Activated CD4-positive, alpha-beta T cell treated with anti-CD3 and anti-CD28 coated beads, Interleukin-10, Interleukin-2, amounts not matched to agents 100 ng/mL and 50 ng/mL, durations not matched to agents 16 hours and 8 hours (primary cell): Measurements from ENCODE around the gene STK4.

Experiments
- DNase-seq: peaks from one replicate; pipeline ENCODE4 v3.0.0-alpha.2; 2020

Gene STK4

DNA sequence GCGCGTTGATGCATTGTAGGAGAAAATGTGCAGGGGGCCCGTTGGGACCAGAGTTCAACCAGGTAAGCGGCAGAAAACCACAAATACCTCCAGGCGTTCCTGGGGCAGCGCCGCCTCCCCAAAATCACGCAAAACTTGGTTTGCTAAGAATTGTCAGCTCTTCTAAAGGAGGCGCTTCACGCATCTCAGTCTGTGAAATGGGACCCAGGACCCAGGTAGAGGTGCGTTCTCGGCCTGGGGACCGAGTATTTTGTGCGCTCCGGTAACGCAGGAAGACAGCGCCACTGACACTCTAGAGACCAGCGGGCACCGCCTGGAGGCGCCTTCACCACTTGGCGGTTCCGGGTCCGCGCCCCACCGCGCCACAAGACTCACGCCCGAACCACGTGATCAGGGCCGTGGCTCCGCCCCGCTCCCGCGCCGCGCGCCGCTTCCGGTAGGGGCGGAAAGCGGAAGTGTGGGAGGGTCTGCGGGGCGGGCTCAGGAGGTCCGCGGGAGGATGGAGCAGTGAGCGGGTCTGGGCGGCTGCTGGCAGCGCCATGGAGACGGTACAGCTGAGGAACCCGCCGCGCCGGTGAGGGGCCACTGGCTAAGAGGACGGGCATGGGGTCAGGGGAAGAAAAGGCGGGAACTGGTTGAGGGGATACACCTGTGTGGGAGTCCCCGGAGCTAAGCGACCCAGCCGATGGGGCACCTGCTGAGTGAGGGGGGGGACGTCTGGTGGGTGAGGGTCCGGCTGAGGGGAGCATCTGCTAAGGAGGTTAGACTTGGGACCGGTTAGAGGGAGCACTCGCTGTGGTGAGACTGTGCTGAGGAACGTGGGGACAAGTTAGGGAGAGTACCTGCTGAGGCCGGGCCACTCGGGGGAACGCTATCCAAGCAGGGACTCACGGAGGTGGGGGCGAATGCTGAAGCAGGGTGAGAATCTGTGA lies at the start of gene STK4:
Gene STK4, plus strand, starts transcription at position 483 of the 932 bp plus-strand sequence. Its CDS starts 57 bp downstream, at position 540.
- peak; percentile 97 for DNase-seq

DNA sequence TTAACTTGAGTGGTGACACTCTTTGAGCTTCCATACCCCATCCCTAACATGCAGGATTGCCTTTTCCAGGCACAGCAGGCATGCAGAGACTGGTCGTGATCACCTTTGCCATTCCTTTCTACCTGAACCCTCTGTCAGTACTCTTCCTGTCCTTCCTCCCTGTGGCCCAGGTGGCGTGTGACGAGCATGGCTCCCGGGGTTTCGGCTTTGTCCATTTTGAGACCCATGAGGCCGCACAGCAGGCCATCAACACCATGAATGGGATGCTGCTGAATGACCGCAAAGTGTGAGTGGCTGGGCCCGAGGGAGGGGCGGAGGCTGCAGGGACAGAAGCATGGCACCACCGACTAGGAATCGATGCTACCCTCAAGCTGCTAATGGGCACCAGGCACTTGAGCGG lies 49.7 kb upstream of the STK4 start:
- DNase-seq, result no peak

DNA sequence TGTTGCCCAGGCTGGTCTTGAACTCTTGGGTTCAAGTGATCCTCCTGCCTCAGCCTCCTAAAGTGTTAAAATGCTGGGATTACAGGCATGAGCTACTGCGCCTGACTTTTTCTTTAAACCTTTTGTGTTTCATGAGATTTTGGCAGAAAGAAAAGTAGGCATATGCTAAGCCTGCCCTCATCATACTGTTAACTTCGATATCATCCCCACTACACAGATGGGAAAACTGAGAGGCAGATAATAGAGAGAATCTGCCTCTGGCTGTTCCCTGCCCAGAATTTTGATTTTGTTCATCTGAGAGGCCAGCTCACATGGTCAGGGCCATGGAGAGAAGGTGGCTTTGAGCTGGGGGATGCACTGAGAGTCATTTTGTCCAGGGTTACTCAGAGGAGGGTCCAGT lies 48.9 kb upstream of the STK4 start:
- DNase-seq, result no peak

DNA sequence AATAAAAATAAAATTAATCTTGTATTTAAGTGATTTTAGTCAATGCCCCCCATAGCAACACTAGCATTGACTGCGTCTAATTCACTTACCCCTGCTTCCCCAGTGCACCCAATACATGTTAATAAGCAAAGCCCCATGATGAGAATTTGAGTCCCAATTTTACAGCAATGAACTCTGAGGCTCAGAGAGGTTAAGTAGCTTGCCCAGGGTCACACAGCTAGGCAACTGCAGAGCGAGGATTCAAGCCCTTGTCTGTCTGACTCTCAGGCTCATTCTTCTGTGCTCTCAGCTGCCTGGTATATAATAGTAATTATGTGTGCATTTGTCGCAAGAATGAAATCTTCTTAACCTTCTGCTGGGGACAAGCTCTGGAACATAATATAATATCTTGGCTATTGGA lies 48.0 kb upstream of the STK4 start:
- no peak for DNase-seq

DNA sequence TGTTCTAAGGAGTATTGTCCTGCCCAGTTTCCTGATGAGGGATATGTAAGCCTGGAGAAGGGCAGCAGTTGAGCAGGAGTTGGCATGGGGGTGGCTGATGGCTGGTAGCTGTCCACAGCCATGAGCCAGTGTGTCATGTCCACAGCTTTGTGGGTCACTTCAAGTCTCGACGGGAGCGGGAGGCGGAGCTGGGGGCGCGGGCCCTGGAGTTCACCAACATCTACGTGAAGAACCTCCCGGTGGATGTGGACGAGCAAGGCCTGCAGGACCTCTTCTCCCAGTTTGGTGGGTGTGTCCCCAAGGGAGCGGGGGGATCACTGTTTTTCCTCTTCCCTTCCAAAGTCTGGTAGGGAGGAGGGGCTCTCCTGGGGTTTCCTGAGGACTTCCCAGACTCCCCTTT lies 47.6 kb upstream of the STK4 start:
- no peak for DNase-seq

DNA sequence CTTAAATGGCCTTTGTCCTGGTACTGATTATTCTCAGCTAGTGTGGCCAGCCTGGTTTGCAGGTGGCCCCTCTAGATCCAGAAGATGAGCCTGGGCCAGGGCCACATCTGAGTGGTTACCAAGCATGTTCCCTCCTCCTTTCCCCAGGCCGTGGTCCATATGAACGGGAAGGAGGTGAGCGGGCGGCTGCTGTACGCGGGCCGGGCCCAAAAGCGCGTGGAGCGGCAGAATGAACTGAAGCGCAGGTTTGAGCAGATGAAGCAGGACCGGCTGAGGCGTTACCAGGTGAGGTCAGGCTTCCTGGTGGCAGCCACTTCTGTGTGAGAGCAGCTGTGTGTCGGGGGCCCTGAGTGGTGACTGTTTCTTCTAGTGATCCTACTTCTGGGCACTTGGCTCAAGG lies 44.9 kb upstream of the STK4 start:
- no peak for DNase-seq

DNA sequence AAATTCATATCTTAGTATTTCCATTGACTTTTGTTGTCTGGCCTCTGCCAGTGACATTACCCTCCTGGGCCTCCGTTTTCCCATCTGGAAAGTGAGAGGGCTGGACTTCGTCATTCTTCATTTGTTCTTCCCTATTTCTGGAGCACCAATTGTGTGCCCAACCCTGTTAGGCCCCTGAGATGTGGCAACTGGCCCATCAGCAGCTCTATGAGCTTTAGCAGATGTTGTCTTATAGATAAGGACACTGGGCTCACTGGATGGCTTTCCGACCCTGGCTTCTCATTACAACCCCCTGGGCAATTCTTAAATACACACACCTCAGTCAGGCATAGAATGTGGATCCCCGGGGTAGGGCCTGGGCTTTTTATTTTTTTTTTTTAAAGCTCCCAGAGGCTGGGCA lies 41.8 kb upstream of the STK4 start:
- DNase-seq, result no peak

DNA sequence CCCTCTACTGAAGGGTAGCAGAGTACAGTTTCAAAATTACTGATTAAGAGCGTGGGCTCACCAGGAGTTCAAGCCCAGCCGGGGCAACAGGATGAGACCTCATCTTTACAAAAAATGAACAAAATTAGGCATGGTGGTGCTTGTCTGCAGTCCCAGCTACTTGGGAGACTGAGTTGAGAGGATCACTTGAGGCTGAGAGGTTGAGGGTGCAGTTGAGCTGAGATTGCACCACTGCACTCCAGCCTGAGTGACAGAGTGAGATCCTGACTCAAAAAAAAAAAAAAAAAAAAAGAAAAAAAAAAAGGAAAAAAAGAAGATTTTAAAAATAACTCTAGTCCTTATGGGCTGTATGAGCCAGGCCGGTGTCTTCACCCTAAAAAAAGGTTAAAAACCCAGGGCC lies 37.7 kb upstream of the STK4 start:
- DNase-seq, result no peak

DNA sequence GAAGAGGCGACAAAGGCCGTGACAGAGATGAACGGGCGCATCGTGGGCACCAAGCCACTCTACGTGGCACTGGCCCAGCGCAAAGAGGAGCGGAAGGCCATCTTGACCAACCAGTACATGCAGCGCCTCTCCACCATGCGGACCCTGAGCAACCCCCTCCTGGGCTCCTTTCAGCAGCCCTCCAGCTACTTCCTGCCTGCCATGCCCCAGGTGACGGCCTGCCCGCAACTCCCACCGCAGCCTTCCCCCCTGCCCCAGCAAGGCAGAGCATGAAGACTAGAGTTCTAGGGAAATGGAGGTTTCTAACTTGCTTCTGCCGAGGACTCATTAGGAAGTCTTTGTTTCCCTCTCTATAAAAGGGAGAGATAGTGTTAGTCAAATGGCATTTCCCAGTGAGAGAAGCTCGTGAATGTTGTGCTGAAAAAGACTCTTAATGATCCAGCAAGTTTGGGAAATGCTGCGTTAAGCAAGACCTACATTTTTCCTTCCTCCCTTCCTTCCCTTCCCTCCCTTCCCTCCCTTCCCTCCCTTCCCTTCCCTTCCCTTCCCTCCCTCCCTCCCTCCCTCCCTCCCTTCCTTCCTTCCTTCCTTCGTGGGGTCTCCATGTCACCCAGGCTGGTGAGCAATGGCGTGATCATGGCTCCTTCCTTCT lies 35.7 kb upstream of the STK4 start:
- DNase-seq, result no peak

DNA sequence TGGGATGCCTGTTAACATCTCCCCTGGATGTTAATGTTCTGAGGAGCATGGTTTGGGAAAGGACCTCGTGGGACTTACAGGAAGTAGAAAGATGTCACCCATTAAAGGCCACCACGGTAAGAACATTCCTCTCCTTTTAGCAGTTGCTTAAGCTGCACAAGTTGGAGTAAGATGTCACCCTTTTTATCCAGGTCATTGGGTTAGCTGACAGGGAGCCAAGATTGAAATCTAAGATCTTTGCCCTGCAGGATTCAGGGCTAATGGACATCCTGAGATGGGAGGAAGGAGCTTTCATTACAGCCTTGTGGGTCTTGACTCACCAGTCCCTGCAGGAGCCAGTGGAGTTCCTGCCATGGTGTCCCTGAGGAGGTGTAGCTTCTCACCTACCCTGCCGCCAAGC lies 34.4 kb upstream of the STK4 start:
- no peak for DNase-seq

DNA sequence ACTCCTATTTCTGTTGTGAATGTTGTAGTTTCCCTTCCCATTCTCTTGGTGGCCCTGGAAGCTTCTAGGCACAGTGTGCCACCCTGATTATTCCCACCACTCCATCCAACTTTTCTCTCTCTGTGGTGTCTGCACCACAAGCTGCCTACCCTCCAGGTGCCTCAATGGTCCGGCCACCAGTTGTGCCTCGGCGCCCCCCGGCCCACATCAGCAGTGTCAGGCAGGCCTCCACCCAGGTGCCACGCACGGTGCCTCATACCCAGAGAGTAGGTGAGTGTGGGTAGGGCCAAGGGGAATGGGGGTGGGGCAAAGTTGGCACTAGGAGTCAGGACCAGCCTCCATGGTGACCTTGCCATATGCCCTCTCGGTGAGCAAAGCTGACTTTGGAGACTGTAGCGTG lies 33.4 kb upstream of the STK4 start:
- no peak for DNase-seq

DNA sequence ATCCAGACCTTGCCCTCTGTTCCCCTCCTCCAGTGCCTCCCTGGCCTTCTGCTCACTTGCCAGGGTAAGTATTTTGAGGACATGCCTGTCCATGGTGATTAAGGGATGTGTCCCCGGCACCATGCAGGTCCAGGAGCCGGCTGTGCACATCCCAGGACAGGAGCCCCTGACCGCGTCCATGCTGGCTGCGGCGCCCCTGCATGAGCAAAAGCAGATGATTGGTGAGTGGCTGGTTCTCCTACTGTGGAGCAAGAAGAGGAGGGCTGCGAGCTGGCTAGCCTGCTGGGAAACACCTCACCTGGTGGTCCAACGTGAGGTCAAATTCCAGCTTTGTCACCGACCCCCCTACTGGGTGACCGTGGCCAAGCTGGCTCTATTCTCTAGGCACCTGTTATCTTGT lies 29.8 kb upstream of the STK4 start:
- DNase-seq, result no peak

DNA sequence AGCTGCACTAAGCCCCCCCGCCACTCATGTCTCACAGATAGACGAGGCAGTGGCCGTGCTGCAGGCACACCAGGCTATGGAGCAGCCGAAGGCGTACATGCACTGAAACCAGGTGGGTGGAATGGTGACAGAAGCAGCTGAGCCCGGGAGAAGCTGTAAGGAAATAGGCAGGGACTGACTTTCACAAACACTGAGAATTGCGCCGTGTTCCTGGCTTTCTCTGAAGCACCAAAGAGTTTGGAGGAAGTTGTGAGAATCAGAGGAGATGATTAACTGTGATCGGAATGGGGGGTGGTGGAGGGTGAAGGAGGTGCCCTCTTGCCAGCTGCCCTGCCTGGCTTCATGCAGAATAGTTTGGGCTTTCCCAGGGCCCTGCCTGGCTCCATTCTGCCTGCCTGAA lies 27.7 kb upstream of the STK4 start:
- no peak for DNase-seq

DNA sequence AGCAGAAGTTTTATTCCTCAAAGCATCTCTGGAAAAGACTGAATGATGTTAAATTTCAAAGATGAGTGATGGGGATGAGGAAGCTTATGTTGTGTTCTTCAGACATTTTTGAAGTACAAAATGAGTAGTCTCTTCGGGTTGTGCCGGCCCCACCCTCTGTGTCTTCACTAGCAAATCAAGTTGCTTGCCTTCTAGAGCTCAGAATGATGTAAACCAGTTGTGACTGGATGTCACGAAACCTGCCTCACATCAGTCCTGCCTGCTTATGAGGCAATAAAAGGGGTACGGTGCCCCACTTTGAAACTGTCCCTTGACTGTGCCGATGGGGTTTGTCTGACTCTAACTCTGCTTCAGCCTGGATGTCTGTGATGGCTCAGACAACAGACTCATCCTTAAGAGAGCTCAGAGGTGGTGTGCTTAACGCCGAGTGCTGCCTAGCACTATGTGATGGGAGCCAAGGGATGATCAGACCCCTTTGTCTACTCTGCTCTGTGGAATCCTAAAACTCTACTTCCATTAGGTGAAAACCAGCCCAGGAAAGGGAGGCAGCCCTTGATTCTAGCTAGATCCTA lies 25.1 kb upstream of the STK4 start:
- peak; percentile 11 for DNase-seq

DNA sequence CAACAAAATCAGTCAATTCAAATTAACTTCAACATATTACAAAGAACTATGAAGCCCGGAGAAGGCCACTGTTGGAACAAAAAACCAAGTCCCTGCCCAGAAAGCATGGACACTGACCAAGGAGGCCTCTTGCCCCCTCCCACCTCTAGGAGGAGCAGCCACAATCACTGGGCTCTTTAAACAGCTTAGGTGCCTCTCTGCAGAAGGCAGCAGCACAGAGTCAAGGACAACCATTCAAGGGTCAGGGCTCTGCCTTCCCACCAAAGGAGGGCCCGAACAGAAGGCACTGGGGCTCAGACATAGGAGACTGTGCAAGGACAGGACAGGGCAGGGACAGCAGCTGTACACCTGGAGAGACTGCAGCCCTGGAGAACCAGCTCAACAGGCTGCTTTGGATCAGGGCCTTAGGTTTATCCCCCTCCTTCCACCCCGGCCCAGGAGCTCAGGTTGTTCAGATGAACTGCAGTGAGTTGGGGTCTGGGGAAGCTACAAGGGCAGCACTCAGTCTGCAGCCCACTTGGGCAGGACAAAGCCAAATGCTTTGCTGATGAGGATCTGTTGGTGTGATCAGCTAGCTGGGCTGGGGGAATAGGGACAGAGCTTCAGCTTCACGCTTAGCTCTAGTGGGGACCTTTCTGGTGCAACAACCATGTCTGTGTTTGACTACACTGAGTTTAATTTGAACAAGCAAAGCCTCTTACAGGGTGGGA lies 23.9 kb upstream of the STK4 start:
- no peak for DNase-seq

DNA sequence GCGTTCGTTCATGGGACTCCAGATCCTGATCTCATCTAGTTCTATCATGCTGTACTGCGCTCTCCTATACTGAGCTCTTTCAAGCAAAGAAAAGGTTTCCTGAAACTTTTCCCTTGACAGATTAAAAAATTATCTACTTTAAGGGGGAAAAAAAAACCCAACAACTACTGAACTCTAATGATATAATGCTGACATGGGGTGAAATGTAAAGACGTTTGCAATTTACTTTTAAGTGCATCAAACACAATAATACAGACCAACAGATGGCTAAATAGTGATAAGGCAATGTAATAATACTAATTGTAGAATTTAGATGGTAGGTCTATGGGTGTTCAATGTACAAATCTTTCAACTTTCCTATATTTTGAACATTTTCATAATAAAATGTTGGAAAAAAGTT lies 22.5 kb upstream of the STK4 start:
- no peak for DNase-seq

DNA sequence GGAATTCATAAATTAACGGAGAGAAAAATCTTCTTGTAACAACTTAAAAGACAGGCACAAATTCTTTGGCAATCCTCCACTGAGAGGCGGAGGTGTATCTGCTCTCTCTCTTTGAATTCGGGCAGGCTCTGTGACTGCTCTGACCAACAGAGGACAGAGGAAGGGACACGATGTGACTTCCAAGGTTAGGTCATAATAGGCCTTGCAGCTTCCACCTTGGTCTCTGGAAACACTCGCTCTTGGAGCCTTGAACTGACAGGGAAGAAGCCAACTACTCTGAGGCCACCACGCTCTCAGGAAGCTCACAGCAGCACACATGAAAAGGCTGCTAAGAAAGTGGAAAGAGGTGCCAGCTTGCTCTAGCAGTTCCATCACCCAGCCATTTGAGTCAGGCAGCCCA lies 21.1 kb upstream of the STK4 start:
- DNase-seq, result no peak

DNA sequence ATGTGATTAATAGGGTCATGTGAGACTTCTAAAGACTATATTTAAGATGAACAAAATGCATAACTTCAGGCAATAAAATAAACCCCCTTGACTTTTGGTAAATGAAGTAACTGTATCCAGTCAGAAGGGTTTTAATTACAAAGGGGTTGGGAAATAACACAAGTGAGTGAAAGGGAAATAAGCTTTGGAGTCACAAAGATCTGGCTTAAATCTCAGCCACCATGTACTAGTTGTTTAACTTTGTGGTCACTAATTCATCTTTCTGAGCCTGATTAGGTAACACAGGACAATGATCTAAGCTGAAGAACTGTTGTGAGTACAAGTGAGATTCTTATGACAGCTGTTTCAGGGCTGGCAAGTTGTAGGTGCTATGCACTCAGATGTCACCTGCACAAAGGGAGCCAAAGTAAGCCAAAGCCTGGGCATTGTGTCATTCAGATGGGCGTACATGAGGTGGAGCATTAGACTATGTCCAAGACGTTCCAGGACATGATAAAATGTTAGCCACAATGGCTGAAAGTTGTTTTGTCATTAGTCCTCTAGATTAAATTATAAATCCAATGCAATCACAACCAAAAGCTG lies 19.9 kb upstream of the STK4 start:
- no peak for DNase-seq

DNA sequence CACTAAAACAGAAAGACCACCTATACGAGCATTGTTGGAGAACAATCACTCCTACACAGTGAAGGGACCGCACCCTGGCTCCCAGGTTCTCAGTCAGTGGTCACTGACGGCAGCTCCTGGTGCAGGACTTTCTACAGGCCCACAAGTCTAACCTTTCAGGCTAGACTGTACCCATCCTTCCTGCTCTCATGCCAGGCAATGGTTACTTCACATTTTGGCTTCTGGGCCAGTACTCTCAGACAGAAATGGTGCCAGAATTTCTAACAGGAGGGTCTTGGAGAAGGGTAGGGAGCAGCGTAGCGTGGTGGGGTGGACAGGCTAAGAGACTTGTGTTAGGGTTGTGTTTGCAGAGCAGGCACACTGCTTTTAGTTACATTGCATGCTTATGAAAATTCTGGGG lies 18.2 kb upstream of the STK4 start:
- no peak for DNase-seq

DNA sequence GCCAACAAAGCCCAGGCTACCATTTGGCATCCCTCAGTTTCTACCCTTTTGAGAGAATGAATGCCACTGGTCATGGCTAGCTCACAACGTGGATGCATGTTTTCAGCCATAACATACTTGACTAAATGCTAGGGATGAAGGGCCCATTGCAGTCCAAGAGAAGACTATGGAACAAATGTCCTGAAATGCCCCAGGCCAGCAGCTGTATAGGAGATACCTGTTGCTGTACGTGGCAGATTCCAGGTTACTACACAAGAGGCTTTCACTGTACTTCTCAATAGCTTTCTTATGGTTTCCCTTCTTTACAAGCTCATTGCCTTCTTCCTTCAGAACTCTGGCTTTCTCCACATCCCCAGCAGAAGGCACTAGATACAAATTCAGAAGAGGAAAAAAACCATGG lies 17.8 kb upstream of the STK4 start:
- no peak for DNase-seq

DNA sequence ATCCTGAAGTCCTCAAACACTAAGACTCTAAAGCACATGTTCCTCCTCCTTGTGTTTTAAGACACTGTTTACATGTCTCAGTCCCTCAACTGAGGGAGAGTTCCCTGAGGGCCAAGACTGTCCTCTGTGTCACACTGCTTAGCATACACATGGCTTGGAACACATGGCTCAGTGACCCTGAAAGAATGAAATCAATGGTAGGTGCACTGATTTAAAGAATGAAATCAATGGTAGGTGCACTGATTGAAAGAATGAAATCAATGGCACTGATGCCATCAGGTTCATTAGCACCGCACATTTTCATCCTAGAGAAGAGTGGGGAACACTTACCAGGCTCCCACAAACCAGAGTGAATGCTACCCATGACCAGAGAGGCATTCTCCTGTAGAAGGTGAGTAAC lies 15.9 kb upstream of the STK4 start:
- no peak for DNase-seq

DNA sequence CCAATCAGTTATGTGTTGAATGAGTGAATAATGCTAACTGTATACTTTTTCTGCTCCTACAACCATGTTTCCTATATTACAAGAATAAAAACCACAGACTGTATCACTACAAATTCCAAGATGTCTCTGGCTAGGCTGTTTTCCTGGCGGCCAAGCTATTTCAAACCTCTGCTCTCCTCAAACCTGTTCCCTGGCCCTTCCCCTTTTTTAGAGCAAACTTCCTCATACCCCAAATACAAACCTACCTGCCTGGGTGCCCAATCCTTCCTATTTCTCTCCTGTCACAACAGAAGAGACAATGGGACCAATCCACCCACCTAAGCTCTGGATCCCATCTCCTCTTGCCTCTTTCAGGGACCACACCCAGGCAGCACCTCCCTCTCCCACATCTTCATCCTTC lies 13.6 kb upstream of the STK4 start:
- DNase-seq, result no peak

DNA sequence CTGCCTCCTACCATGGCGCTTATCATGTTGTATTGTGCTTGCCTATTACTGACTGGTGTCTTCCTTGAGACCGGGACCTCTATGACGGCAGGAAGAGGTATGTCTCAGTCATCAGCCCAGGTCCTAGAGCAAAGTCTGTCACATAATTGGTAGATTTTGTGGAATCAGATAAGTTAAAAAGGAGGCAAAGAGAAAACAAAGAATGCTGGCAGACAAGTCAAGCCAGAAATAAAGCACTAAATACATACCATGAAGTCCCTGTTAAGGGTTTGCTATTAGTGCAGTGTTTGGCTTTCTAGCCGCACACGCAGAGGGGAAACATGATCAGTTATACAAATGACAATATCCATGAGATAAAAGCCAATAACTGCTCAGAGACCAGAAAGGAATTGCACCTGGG lies 12.1 kb upstream of the STK4 start:
- DNase-seq, result no peak
